Ishikawa (cell line): ENCODE data around the gene MAP2K3.

ENCODE experiments used
- CEBPB ChIP-seq: IDR thresholded peaks from 2 replicates; pipeline ENCODE4 v1.6.1; 2012
- EGR1 ChIP-seq: IDR thresholded peaks from 2 replicates; pipeline ENCODE4 v1.6.1; 2012
- EP300 ChIP-seq: IDR thresholded peaks from 2 replicates; pipeline ENCODE4 v1.6.1; 2012; ENCODE audit warnings: borderline replicate concordance
- FOXM1 ChIP-seq: IDR thresholded peaks from 2 replicates; pipeline ENCODE4 v1.6.1; 2012; ENCODE audit warnings: low read depth, borderline replicate concordance
- MAX ChIP-seq: IDR thresholded peaks from 2 replicates; pipeline ENCODE4 v1.6.1; 2012
- RAD21 ChIP-seq: IDR thresholded peaks from 2 replicates; pipeline ENCODE4 v1.6.1; 2012; ENCODE audit warnings: low read depth
- REST ChIP-seq: IDR thresholded peaks from 2 replicates; pipeline ENCODE4 v1.6.1; 2012; ENCODE audit warnings: low read depth, mild to moderate bottlenecking
- TAF1 ChIP-seq: IDR thresholded peaks from 2 replicates; pipeline ENCODE4 v1.6.1; 2012; ENCODE audit warnings: low read depth, mild to moderate bottlenecking

GRCh38 chr17:21250854-21251253 lies 33.7 kb upstream of the MAP2K3 start:
- TF ChIP-seq TAF1 (no peak), EP300 (no peak), RAD21 (no peak), REST (no peak), CEBPB (no peak), FOXM1 (no peak), EGR1 (no peak), MAX (no peak)
